DND-41 (cell line): Measurements from ENCODE around the gene TSG101.

Experiments used
- ATAC-seq: fragments of 200-7000 bp; cut with Tn5 transposase; 3 replicates; pipeline ENCODE4 v1.9.1; 2021; ENCODE audit warnings: low read depth; ENCODE audit not compliant: insufficient read depth
- DNase-seq: peaks from one replicate; pipeline ENCODE4 v3.0.0-alpha.2; 2020
- H2AFZ ChIP-seq: 2 replicates; pipeline ENCODE4 v1.6.0; 2012; ENCODE audit warnings: low read depth, low read length
- H3K27ac ChIP-seq: 2 replicates; pipeline ENCODE4 v1.5.1; 2012; ENCODE audit warnings: low read length, inconsistent platforms
- H3K27me3 ChIP-seq: fragments of 200-600 bp; sonication (generic); 2 replicates; pipeline ENCODE4 v1.6.0; 2012; ENCODE audit warnings: low read length, mild to moderate bottlenecking, inconsistent platforms; ENCODE audit not compliant: insufficient read depth, poor library complexity
- H3K36me3 ChIP-seq: 2 replicates; pipeline ENCODE4 v1.5.1; 2012; ENCODE audit warnings: low read length, inconsistent platforms; ENCODE audit not compliant: insufficient read depth
- H3K4me1 ChIP-seq: 2 replicates; pipeline ENCODE4 v1.5.1; 2012; ENCODE audit warnings: mild to moderate bottlenecking, low read length; ENCODE audit not compliant: insufficient read depth
- H3K4me2 ChIP-seq: 2 replicates; pipeline ENCODE4 v1.6.0; 2012; ENCODE audit warnings: mild to moderate bottlenecking, moderate library complexity, low read length, inconsistent platforms; ENCODE audit not compliant: insufficient read depth
- H3K4me3 ChIP-seq, 2 experiments: fragments of 200-600 bp in 1 of 2; shearing (Covaris generic) in 1 of 2; 2 replicates each; pipeline ENCODE4 v1.5.1; 2012 to 2016; ENCODE audit warnings: inconsistent platforms in 2 of 2, low read length in 2 of 2, mild to moderate bottlenecking in 2 of 2, low read depth in 1 of 2, moderate library complexity in 1 of 2
- H3K79me2 ChIP-seq: 2 replicates; pipeline ENCODE4 v1.6.0; 2012; ENCODE audit warnings: low read length, inconsistent platforms; ENCODE audit not compliant: insufficient read depth
- H3K9ac ChIP-seq: 2 replicates; pipeline ENCODE4 v1.6.0; 2012; ENCODE audit warnings: low read depth, mild to moderate bottlenecking, inconsistent platforms, low read length, moderate library complexity
- H3K9me3 ChIP-seq: 2 replicates; pipeline ENCODE4 v1.5.1; 2012; ENCODE audit warnings: low read length, moderate library complexity, mild to moderate bottlenecking, inconsistent platforms; ENCODE audit not compliant: insufficient read depth, severe bottlenecking
- H4K20me1 ChIP-seq: 2 replicates; pipeline ENCODE4 v1.6.0; 2012; ENCODE audit warnings: low read length; ENCODE audit not compliant: insufficient read depth
- EZH2 ChIP-seq: IDR thresholded peaks from 3 replicates; pipeline ENCODE4 v1.6.1; 2012; ENCODE audit warnings: borderline replicate concordance, low read depth, mild to moderate bottlenecking, moderate library complexity, low read length, inconsistent platforms; ENCODE audit not compliant: severe bottlenecking
- TF ChIP-seq, protein P1 (sequence below): IDR thresholded peaks from 2 replicates; pipeline ENCODE4 v1.5.1; 2012; ENCODE audit warnings: borderline replicate concordance, low read length, moderate library complexity, mild to moderate bottlenecking; ENCODE audit not compliant: poor library complexity, severe bottlenecking; ENCODE audit errors: extremely low read depth

Gene TSG101

GRCh38 chr11:18566406-18566805 lies 39.7 kb upstream of the TSG101 start:
- Histone ChIP-seq H3K9me3 (no peaks in the 10 kb centered on the region), H3K4me1 (no peaks in the 10 kb centered on the region), H3K4me3 (no peak overlapping the region), H3K27me3 (no peaks in the 10 kb centered on the region), H4K20me1 (no peaks in the 10 kb centered on the region), H3K36me3 (no peaks in the 10 kb centered on the region; the same call in 1 of the 2 replicates), H2AFZ (no peak overlapping the region), H3K4me2 (no peak overlapping the region), H3K27ac (no peak overlapping the region), H3K9ac (no peak overlapping the region), H3K79me2 (no peaks in the 10 kb centered on the region)
- DNase-seq = no peak
- no peak for ATAC-seq
- TF ChIP-seq, protein P1, sequence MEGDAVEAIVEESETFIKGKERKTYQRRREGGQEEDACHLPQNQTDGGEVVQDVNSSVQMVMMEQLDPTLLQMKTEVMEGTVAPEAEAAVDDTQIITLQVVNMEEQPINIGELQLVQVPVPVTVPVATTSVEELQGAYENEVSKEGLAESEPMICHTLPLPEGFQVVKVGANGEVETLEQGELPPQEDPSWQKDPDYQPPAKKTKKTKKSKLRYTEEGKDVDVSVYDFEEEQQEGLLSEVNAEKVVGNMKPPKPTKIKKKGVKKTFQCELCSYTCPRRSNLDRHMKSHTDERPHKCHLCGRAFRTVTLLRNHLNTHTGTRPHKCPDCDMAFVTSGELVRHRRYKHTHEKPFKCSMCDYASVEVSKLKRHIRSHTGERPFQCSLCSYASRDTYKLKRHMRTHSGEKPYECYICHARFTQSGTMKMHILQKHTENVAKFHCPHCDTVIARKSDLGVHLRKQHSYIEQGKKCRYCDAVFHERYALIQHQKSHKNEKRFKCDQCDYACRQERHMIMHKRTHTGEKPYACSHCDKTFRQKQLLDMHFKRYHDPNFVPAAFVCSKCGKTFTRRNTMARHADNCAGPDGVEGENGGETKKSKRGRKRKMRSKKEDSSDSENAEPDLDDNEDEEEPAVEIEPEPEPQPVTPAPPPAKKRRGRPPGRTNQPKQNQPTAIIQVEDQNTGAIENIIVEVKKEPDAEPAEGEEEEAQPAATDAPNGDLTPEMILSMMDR = no peak
- no peak for TF ChIP-seq EZH2

DNA sequence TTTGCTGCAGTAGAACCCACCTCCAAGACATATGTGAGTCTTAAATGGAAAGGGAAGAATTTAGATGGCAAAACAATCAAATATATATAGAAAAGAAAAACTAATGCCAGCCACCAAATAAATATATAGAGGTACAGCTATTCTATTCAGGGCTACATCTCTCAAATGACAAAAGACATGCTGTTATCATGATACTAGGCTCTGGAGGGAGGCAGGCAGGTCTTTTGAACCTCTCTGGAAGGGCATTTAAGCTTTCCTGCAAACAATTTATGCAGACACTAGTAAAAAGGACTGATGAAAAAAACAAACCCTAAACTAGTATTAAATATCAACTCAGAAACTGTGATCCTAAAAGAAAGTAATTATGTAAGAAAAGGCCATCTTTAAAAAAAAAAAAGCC lies 37.4 kb upstream of the TSG101 start:
- Histone ChIP-seq H3K27ac (no peak overlapping the region), H3K79me2 (no peaks in the 10 kb centered on the region), H3K4me3 (no peak overlapping the region), H3K4me1 (no peaks in the 10 kb centered on the region), H2AFZ (no peak overlapping the region), H3K4me2 (no peak overlapping the region), H4K20me1 (no peaks in the 10 kb centered on the region), H3K9ac (no peak overlapping the region), H3K9me3 (no peaks in the 10 kb centered on the region), H3K27me3 (no peaks in the 10 kb centered on the region), H3K36me3 (peaks cover 5% of the 10 kb centered on the region)
- TF ChIP-seq, protein P1 = no peak
- no peak for TF ChIP-seq EZH2
- no peak for ATAC-seq
- DNase-seq = no peak

- Histone ChIP-seq H3K4me3 (no peak overlapping the region), H3K4me1 (no peaks in the 10 kb centered on the region), H4K20me1 (no peaks in the 10 kb centered on the region), H2AFZ (no peak overlapping the region), H3K79me2 (no peaks in the 10 kb centered on the region), H3K4me2 (no peak overlapping the region), H3K9me3 (no peaks in the 10 kb centered on the region), H3K27ac (no peak overlapping the region), H3K27me3 (no peaks in the 10 kb centered on the region), H3K9ac (no peak overlapping the region), H3K36me3 (peaks cover 5% of the 10 kb centered on the region)
- no peak for ATAC-seq
- DNase-seq = no peak
- TF ChIP-seq, protein P1 = no peak
- no peak for TF ChIP-seq EZH2
These were observed 36.5 kb upstream of the TSG101 start for GRCh38 chr11:18563090-18563730.
